ENCODE results near the gene SLC43A3.
"Not testable (repeated sequence)": the region's sequence is repeated elsewhere in the genome, so short reads cannot be mapped to it uniquely, and the experiment has no call there.

SLC43A3 gene

GRCh38 chr11:57403802-57404147 is 23.1 kb downstream of the SLC43A3 start:
- DNase-seq, result no peak

- not testable (repeated sequence) for DNase-seq
Measured at GRCh38 chr11:57403003-57403801, 23.7 kb downstream of the SLC43A3 start.

GRCh38 chr11:57402188-57403002 is 24.5 kb downstream of the SLC43A3 start:
- DNase-seq, result no peak

GRCh38 chr11:57399972-57400578 is 26.8 kb downstream of the SLC43A3 start:
- no peak for DNase-seq

- DNase-seq, result no peak
Measured at GRCh38 chr11:57399221-57399620, 27.7 kb downstream of the SLC43A3 start.

GRCh38 chr11:57397394-57397990 is 29.4 kb downstream of the SLC43A3 start:
- DNase-seq, result no peak

GRCh38 chr11:57396744-57397143 is 30.2 kb downstream of the SLC43A3 start:
- DNase-seq, result no peak

- DNase-seq, result no peak
Measured at GRCh38 chr11:57395905-57396623, 30.9 kb downstream of the SLC43A3 start.

- DNase-seq, result no peak
Measured at GRCh38 chr11:57394203-57394965, 32.5 kb downstream of the SLC43A3 start.

- no peak for DNase-seq
Measured at GRCh38 chr11:57392763-57393105, 34.2 kb downstream of the SLC43A3 start.

GRCh38 chr11:57392066-57392762 is 34.7 kb downstream of the SLC43A3 start:
- no peak for DNase-seq

GRCh38 chr11:57391539-57391938 is 35.4 kb downstream of the SLC43A3 start:
- no peak for DNase-seq

- DNase-seq, result no peak
Measured at GRCh38 chr11:57391111-57391510, 35.8 kb downstream of the SLC43A3 start.

- no peak for DNase-seq
Measured at GRCh38 chr11:57390535-57390934, 36.4 kb downstream of the SLC43A3 start, which contains the start of gene PRG2. PRG2 (minus strand) TSS chr11:57390650; CDS start chr11:57389944, 706 bp downstream.

- DNase-seq, result no peak
Measured at GRCh38 chr11:57387289-57388030, 39.5 kb downstream of the SLC43A3 start.

- no peak for DNase-seq
Measured at GRCh38 chr11:57386178-57386940, 40.6 kb downstream of the SLC43A3 start.

- DNase-seq, result no peak
Measured at GRCh38 chr11:57380975-57381374, 45.9 kb downstream of the SLC43A3 start, which contains the start of gene PRG3. PRG3 (minus strand) TSS chr11:57381150; CDS start chr11:57380708, 442 bp downstream.

- no peak for DNase-seq
Measured at GRCh38 chr11:57379732-57380131, 47.2 kb downstream of the SLC43A3 start.

- DNase-seq, result no peak
Measured at GRCh38 chr11:57378186-57378585, 48.7 kb downstream of the SLC43A3 start.

GRCh38 chr11:57377107-57377506 is 49.8 kb downstream of the SLC43A3 start:
- no peak for DNase-seq
